AG04449 (cell line): Measurements from ENCODE around the gene INHBE.

Experiments used
- CTCF ChIA-PET: fragments of 350-600 bp; formaldehyde crosslinking; extraction: SDS; loops from one replicate; lab custom pipeline; 2021; ENCODE audit warnings: antibody characterized with exemption; lab: Yijun Ruan, JAX
- POLR2A ChIA-PET: fragments of 400-600, 350-600 bp; formaldehyde crosslinking; extraction: SDS; loops from one replicate; lab custom pipeline; 2020; ENCODE audit warnings: antibody characterized with exemption, inconsistent platforms; lab: Yijun Ruan, JAX
- DNase-seq: peaks from one replicate; pipeline ENCODE4 v3.0.0-alpha.2; 2010; ENCODE audit warnings: low read depth, low spot score
- H3K4me3 ChIP-seq: 2 replicates; pipeline ENCODE4 v1.5.1; 2011; ENCODE audit warnings: low read depth, mild to moderate bottlenecking, control low read depth, low read length
- TF ChIP-seq, protein P1 (sequence below): IDR thresholded peaks from one replicate; pipeline ENCODE4 v1.5.1; 2011; ENCODE audit warnings: mild to moderate bottlenecking, moderate library complexity, low read length, control low read depth, inconsistent platforms; ENCODE audit not compliant: insufficient read depth; ENCODE audit errors: missing control alignments

The INHBE gene

DNA sequence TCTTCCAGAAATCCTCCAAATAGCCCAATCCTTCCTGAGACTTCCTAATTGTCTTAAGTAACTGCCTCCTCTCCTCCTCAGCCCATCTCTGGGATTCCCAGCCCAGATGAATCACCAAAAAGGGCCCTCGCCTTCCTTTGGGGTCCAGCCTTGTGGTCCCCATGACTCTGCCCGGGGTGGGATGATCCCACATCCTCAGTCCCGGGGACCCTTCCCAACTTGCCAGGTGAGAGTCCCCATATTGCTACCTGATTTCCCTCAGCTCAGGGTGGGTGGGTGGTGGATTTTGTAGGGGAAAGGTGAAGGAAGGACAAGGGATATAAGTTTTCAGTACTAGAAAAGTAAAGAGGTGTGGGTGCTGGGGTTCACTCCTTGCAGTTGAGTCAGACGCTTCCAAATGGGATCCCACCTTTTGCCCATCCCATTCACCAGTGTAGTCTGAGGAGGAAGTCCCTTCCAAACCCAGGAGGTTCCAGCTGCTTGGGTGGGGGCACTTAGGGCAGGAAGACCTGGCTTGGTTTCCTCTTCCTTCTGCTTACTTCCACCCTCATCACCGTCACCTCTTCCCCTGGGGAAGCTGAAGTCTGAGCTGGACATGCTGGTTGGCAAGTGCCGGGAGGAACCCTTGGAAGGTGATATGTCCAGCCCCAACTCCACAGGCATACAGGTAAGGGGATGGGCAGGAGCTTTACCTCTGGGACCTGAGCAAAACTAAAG is 10.1 kb downstream of the INHBE start:
- DNase-seq, result no peak
- H3K4me3 ChIP-seq, result no peak overlapping the region
- TF ChIP-seq, protein P1, sequence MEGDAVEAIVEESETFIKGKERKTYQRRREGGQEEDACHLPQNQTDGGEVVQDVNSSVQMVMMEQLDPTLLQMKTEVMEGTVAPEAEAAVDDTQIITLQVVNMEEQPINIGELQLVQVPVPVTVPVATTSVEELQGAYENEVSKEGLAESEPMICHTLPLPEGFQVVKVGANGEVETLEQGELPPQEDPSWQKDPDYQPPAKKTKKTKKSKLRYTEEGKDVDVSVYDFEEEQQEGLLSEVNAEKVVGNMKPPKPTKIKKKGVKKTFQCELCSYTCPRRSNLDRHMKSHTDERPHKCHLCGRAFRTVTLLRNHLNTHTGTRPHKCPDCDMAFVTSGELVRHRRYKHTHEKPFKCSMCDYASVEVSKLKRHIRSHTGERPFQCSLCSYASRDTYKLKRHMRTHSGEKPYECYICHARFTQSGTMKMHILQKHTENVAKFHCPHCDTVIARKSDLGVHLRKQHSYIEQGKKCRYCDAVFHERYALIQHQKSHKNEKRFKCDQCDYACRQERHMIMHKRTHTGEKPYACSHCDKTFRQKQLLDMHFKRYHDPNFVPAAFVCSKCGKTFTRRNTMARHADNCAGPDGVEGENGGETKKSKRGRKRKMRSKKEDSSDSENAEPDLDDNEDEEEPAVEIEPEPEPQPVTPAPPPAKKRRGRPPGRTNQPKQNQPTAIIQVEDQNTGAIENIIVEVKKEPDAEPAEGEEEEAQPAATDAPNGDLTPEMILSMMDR, result no peak
- ChIA-PET CTCF (interaction anchor here (1.4 to 19.6 kb wide), 5 partner anchors 7 to 251 kb away, joined by 3 to 880 read pairs (median 59); partner anchors contain the start of genes ARHGAP9, INHBE, MARS1 and STAC3), POLR2A (interaction anchor here (0.8 kb wide), 1 partner anchor 153 kb away, joined by 4 read pairs; no protein-coding TSS in a partner anchor)

DNA sequence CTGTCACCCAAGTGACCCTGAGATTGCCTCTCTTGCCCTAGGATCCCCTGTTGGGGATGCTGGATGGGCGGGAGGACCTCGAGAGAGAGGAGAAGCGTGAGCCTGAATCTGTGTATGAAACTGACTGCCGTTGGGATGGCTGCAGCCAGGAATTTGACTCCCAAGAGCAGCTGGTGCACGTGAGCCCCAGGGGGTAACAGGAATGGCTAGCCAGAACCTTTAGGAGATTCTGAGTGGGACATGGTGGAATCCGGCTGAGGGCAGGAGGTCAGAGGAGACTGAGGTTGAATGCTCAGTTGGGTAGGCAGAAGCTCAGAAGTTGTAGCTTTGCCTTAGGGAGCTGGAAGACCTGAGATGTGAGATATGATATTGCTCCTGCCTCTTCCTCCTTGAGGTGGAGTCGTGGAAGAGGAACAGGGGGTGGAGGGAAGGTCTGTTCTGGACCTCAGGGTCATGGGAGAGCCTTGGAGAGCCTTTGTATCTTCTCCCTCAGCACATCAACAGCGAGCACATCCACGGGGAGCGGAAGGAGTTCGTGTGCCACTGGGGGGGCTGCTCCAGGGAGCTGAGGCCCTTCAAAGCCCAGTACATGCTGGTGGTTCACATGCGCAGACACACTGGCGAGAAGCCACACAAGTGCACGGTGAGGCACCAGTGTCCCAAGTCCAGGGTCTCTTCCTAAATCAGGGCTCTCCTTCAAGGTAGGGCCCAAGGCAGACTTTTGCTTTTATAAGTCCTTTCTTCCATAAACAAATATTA is 10.8 kb downstream of the INHBE start:
- no peak overlapping the region for H3K4me3 ChIP-seq
- CTCF ChIA-PET, result interaction anchor here (0.6 to 19.6 kb wide), 6 partner anchors 8 to 252 kb away, joined by 3 to 880 read pairs (median 32); partner anchors contain the start of genes ARHGAP9, INHBE, MARS1 and STAC3
- POLR2A ChIA-PET, result interaction anchor here (1.0 kb wide), 1 partner anchor 13 kb away, joined by 3 read pairs; no protein-coding TSS in a partner anchor
- TF ChIP-seq, protein P1, result no peak
- no peak for DNase-seq

DNA sequence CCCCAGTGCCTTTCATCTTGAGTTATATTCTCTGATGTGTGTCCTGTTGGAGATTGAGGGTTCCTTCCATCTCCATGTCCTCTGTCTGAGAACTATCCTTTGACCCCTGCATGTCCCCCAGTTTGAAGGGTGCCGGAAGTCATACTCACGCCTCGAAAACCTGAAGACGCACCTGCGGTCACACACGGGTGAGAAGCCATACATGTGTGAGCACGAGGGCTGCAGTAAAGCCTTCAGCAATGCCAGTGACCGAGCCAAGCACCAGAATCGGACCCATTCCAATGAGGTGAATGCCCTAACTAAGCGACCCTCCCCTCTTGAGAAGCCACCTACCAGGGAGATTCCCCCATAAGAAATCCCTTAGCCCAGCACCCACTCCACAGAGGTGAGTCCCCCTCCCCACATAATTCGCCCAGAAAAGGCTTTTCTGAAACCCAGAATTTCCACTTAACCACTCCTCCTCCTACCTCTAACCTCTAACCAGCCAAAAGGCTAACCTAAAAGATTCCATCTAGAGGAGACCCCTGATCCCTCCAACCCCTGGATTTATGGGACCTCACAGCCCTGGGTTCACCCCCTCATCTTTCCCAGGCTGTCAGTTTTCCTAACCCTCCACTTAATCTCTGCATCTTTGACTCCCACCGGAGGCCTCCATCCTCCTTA is 12.2 kb downstream of the INHBE start:
- POLR2A ChIA-PET, result no interaction called here

DNA sequence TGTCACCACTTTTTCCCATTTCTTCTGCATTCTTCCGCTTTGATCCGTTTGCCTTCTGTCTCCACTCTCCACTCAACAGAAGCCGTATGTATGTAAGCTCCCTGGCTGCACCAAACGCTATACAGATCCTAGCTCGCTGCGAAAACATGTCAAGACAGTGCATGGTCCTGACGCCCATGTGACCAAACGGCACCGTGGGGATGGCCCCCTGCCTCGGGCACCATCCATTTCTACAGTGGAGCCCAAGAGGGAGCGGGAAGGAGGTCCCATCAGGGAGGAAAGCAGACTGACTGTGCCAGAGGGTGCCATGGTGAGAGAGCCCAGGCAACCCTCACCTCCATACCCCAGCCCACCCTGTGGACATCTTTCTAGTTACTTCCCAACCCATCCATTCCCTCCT is 12.8 kb downstream of the INHBE start:
- ChIA-PET CTCF (interaction anchor here (20.7 kb wide), 1 partner anchor 6 kb away, joined by 321 read pairs; the partner anchor contains the start of gene GLI1), POLR2A (no interaction called here)
- no peak for DNase-seq
- H3K4me3 ChIP-seq, result no peak overlapping the region
- TF ChIP-seq, protein P1, result no peak

More for the DNA sequence above, 12.2 kb downstream of the INHBE start:
- TF ChIP-seq, protein P1, result no peak
- no peak for DNase-seq
- H3K4me3 ChIP-seq, result no peak overlapping the region
- CTCF ChIA-PET, result interaction anchor here (1.8 to 20.7 kb wide), 2 partner anchors 5 to 10 kb away, joined by 6 to 321 read pairs; partner anchors contain the start of gene GLI1

DNA sequence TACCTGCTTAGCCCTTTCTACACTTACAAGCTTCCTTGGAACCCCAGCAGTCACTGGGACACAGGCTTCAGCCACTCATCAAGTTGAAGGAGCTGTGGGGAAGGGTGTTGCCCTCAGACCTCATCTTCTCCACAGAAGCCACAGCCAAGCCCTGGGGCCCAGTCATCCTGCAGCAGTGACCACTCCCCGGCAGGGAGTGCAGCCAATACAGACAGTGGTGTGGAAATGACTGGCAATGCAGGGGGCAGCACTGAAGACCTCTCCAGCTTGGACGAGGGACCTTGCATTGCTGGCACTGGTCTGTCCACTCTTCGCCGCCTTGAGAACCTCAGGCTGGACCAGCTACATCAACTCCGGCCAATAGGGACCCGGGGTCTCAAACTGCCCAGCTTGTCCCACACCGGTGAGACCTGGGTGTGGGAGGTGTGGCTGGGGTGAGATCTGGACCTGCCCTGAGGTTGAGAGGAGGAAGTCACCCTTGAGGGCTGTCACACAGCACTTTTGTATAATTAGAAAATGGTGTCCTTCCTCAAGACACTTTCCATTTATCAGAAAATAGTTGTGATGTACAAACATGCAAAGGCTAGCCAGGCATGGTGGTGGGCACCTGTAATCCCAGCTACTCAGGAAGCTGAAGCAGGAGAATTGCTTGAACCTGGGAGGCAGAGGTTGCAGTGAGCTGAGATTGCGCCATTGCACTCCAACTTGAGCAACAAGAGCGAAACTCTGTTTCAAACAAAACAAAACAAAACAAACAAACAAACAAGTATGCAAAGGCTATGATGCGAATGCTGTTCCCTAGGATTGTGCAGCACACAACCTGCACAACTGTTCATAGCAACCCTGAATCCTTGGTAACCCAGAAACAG is 14.4 kb downstream of the INHBE start:
- H3K4me3 ChIP-seq, result no peak overlapping the region
- no peak for DNase-seq
- CTCF ChIA-PET, result interaction anchor here (2.4 to 20.7 kb wide), 2 partner anchors 8 to 15 kb away, joined by 15 to 321 read pairs; partner anchors contain the start of genes GLI1 and INHBE
- TF ChIP-seq, protein P1, result no peak
- POLR2A ChIA-PET, result no interaction called here
